Kasumi-1 (cell line): ENCODE measurements around the gene SQOR.

ENCODE experiments used
- DNase-seq, 2 experiments: peaks; one replicate each; lab custom pipeline; 2025; lab: John Stamatoyannopoulos, UW

SQOR gene

DNA sequence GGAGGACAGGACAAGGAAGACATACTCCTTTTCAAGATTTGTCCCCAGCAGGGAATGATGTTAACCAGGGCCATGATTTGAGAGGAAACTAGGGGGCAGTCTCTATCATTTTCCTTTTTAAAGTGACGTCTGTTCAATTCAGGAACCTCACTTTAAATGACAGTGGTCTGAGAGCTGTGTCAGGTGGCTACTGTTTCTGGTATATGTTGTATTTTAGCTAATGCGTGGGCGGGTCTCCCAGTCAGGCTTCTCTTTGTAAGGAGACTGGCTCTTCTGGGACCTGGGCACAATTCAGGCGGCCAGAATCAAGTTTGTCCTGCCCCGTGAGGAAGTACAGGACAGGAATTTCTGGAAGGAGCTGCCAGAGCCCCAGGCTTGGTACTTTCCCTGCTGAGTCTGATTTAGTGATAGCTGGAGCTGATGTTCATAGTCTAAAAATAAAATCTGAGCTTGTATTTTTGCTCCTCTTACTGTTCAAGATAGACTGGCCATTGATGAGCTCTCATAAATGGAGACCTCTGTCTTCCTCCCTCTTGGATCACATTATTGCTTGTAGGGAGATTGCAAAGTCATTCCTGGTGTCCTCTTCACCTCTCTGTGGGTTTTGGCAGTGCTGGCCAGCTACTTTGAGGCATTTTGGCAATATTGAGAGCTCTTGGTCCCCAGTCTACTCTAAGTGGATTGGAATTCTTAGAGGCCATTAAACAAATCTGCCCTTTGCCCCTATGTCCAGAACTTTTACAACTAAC, 25.6 kb downstream of the SQOR start:
- DNase-seq: no peak

DNA sequence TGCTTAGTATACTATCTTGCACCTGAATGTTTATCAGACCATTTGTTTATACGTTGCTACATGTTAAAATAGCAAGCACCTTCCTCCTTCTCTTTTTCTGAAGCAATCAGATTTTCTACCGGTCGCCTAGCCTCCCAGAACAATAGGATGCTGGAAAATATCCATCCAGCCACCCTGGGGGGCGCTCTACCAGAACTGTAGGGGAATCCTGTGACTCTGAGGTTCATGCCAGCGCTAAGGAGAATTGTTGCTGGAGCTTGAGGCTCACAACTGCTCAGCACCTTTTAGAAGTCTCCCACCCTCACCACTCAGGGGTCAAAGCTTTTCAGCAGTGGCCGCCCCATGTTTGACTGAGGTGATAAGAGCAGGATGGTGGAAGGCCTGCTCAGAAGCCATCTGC, 27.5 kb downstream of the SQOR start:
- DNase-seq: no peak

DNA sequence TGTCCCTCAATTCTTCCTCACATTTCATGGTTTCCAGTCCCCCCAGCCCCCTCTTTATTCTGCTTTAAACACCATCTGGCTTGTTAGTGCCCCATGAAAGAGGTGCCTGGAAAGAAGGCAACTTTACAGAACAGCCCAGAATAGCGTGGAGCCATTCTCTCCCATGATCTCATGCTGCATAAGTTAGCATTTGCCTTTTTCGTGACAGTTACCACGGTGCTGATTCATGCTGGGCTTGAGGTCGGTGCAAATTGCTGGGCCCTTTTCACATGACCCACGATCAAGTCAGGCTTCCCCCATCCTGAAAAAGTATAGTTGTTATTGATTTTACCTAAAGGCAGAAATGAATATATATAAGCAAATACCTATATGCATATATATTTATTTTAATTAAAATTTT, 29.6 kb downstream of the SQOR start:
- DNase-seq: no peak

DNA sequence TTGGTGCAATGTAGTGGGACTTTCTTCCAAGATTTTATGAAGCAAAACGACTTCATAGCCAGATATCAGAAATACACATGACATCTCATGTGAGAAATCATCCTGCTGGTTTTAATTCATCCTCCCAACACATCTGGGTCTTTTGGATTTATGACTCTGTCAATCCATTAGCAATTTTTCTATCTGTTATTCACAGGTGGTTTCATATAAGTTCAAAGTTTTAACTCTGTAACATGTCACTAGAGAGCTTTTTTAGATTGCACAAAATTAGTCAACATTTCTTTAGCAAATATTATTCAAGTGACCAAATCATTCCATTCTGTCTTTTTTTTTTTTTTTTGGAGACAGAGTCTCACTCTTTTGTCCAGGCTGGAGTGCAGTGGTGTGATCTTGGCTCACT, 30.4 kb downstream of the SQOR start:
- DNase-seq: no peak

DNA sequence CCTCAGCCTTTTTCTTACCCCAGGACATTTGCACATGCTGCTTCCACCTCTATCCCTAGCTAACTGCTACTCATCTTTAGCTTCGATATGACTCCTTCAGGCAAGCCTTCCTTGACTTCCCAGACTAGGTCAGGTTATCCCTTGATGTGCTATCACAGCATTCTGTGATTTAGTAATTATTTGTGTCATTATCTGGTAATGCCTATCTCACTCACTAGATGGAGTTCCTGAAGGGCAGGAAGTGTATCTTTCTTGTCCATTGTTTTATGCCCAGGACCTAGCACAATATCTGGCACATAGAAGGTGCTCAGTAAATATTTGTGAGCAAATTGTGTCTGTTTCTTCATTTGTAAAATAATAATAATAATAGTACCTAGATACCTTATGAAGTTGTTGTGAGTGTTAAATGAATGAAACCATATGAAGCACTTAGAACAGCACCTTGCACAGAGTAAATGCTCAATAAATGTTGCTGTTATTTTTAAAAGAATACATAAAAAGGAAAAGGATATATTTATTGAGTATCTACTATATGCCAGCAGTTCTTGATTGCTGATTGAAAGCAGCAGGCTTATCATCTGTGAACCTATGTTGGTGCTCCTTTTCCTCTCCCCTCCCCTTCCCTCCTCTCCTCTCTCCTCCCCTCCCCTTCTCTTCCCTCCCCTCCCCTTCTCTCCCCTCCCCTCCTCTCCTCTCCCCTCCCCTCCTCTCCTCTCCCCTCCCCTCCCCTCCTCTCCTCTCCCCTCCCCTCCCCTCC, 31.5 kb downstream of the SQOR start:
- no peak for DNase-seq

DNA sequence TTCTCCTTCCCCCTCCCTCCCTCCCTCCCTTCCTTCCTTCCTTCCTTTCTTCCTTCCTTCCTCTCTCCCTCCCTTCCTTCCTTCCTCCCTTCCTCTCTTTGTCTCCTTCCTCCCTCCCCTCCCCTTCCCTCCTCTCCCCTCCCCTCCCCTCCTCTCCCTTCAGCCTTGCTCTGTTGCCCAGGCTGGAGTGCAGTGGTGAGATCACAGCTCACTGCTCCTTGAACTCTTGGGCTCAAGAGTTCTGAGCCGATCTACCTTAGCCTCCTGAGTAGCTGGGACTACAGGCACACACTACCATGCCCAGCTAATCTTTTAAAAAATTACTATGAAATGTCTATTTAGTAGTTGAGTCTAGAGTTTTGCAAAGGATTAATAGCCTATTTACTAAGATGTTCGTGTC, 32.2 kb downstream of the SQOR start:
- DNase-seq: no peak

DNA sequence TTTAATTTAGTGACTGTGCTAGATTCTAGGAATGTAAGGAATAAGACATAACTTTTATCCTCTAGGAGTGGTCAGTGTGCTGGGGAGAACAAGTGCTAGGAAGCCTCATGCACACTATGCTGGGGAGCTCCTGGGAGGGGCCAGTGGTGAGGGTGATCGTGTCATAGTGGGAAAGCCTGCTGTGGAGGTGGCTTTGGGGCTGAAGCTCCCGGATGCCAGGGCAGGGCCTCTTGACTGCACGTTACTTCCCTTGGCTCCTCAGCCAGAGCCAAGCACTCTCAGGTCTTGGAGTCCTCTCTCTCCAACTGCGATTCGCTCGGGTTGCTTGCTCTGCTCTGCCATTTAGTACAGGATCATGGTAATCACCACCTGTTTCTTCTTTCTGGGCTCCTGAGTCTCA, 33.6 kb downstream of the SQOR start:
- no peak for DNase-seq

DNA sequence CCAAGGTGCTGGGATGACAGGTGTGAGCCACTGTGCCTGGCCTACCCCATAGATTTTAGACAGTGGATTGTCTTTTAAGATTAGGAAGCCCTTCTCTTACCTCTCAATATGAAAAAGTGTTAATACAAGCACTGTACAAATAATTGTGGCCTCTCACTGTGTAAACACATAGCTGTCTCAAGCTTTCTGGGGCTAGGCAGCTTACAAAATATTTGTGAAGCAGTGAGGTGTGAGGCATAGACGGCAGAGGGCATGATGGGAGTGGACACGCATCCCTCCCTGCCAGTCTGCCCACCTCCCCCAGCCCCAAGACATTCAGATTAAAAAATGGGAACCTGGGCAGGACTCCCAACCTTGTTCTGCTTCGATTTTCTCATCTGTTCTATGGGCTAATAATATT, 34.6 kb downstream of the SQOR start:
- no peak for DNase-seq

DNA sequence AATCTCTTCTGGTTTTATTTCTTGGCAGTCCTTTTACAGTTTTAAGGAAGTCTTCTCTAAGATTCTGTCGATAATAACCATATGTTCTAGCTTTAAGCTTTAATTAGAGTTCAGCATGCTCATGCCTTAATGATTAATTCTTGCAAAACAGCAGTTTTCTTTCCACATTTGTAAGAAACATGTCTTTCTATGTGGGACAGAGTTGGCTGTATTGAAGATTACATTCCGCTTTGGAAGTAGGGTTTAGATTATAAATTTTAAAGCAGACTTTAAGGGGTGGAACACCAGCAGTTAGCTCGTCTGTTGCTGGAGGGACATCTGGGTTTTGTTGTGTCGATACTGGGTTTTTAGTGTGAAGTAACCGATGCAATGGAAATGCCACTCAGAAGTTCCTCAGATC, 35.3 kb downstream of the SQOR start:
- DNase-seq: no peak

DNA sequence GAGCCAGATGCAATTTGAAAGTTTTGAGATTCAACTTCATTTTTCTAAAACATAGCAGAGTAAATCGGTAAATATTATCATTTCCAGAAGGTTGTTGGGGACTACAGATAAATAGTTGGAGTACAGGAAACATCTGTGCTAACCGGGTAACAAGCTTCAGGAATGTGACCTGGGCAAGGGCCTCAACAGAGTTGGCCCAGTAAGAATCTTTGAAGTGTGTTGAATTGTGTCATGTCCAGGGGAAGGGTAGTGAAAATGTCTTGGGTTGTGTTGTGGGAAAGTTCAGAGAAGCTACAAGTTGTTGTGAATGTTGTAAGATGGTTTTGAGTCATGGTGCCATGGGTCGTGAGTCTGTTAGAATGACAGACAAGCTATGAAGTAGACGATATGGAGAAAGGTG, 35.7 kb downstream of the SQOR start:
- no peak for DNase-seq

DNA sequence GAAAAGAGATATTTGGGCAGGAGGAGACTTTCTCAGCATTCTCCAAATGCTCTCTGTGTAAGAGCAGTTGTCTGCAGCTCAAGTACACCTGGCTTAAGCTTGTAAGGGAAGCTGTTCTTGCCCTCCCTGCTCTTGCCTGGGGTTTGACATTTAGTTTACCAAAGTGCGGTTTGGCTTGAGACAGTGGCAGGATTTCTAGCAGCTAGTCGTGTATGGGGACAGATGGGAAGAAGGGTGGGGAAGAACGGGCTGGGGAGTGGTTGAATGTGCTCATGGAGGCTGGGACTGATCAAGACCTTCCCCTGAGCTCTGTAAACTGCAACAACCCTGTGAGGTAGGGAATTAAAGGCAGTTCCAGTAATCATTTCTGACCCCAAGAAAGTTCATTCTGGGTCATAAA, 39.8 kb downstream of the SQOR start:
- no peak for DNase-seq

DNA sequence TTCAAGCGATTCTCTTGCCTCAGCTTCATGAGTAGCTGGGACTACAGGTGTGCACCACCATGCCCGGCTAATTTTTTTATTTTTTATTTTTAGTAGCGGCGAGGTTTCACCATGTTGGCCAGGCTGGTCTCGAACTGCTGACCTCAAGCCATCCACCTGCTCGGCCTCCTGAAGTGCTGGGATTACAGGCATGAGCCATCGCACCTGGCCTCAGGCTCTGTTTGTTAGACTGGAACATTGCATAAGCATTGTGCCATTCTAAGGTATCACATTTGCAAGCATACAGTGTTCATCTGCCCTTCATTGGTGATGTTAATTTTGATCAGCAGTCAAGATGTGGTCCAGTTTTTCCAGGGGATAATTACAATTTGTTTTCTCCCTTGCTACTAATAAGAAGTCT, 43.0 kb downstream of the SQOR start:
- DNase-seq: no peak

DNA sequence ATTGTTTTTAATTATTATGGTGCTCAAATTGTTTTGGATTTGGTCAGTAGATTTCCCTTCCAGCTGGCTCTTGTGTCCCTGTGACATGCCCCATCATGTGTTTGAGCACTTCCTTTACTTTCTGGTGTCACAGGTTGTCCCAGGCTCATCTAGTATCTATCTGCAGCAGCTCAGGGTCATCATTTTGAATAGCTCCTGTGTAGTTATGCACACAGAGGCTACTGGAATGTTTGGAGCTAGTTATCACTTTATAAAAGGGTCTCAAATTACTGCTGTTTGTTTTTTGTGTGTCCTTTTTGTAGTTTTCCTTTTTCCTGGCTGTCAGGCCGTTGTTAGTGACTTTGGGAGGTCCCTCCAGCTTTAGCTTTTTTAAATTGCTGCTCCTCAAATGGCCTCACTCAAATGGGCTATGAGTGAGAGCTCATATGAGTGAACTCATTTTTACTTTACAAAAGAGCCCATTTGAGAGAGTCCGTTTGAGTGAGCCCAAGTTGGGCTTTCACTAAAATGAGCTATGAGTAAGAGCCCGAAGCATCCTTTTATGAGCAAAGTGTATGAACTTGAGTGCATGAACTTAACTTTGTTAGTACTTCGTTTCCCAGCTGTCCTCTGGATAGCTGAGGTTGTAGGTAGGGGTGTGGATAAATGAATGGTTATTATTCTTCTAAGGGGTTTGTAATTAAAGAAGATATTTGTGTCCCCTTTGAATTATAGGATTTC, 43.8 kb downstream of the SQOR start:
- no peak for DNase-seq

DNA sequence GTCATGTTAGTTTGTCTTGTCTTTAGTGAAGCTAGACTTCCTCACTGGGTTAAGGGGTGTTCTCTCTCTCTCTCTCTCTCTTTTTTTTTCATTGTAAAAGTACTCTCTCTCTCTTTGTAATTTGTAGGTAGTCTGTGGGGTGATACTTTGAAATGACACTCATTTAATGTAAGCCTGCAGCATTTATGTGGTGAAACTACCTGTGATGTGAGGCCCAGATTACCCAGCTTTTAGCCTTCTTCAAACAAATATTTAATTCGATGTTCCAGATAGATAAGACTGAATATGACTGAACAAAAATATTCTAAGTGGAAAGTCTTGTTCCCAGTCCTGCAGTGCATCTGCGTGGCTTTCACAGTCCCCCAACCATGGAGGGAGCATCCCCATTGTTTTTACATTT, 49.7 kb downstream of the SQOR start:
- no peak for DNase-seq

DNA sequence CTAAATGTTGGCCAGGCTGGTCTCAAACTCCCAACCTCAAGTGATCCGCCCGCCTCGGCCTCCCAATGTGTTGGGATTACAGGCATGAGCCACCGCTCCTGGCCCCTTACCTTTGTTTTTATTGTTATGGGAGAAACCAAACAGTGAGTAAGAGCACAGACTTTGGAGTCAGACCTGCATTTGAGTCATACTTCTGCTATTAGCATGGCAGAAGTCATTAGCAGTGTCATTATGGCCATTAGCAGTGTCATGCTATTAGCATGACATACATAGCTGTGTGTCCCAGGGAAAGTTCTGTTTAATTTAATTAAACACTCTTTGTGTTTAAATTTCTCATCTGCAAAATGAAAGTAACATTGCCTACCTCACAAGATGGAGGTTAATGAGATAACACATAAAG, 54.8 kb downstream of the SQOR start:
- DNase-seq: no peak

DNA sequence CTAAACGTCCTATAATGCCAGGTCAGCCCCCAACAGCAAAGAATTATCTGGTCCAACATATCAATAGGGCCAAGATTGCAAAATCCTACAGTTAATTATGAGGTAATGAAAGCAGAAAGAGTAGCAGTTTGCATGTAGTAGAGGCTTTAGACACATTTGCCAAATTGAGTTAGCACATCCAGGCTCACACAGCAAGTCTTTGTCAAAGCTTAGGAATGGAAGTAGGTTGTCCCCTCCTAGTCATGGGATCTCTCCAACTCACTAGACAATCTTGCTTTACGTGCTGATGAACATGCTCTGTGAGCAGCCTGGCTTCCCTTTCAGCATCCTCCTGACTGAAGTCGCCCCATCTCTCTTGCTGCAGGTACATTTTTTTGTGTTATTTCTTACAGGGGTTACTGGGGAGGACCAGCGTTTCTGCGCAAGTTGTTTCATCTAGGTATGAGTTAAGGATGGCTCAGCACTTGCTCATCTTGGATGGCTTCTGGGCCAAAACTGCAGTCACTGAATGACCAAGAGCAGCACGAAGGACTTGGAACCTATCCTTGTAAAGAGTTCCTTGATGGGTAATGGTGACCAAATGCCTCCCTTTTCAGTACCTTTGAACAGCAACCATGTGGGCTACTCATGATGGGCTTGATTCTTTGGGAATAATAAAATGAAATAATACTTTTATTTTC, 55.9 kb downstream of the SQOR start:
- no peak for DNase-seq

DNA sequence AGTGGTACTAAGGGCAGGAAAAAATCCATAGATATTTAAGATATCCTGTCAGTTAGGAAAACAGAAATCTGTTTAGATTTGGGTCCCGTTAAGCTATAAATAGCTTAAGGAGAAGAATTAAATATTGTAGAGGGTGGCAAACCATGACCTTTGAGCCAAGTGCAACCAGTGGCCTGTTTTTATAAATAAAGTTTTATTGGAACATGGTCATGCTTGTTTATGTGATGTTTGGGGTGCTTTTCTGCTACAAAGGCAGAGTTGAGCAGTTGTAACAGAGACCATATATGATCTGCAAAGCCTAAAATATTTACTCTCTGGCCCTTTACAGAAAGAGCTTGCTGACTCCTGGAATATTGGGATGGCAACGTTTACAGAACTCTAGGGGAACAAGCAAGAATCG, 66.3 kb downstream of the SQOR start:
- DNase-seq: no peak

DNA sequence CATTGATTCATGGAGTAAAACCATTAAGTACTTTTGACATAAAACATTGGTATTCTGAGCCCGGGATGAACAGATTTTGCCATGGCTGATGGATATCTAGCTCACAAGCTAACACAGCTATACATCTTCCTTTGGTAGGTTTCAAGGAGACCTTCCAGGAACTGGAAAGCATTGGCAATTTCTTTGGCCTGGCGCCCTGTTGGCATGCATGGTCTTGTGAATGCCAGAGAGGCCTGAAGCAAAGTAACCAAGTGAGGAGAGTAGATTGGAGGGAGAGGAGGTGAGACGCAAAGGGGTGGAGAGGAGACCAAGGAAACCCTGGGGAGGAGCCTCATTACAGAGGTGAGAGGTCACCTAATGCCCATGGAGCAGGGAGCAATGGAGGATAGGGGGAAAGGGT, 67.2 kb downstream of the SQOR start:
- DNase-seq: no peak

DNA sequence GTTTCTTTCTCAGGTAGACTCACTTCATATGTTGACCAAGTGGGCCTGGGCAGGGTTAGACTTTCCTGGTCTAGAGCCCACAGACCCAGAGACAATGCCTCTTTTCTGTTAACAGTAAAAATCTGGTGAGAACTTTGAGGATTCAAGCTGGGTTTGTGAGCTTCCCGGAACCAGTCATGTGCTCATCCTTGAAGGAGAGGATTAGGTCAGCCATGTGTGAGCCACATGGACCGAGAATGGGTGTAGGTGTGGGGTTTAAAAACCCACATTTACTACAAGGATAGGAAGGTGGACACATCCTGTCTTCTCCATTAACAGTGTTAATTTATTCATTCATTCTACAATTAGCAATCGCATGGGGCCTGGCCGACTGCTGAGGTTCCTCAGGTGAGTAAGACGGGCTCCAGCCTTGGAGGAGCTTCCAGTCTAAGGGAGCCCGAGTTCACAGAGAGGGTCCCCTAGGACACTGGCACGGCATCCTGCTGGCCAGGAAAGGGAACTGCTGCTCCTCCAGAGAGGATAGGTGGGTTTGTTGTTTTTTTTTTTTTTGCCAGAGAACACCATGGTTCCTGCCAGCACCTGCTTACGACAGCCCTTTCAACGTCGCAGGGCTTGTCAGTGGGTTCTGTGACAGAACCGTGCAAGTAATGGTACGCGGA, 69.0 kb downstream of the SQOR start:
- DNase-seq: no peak

DNA sequence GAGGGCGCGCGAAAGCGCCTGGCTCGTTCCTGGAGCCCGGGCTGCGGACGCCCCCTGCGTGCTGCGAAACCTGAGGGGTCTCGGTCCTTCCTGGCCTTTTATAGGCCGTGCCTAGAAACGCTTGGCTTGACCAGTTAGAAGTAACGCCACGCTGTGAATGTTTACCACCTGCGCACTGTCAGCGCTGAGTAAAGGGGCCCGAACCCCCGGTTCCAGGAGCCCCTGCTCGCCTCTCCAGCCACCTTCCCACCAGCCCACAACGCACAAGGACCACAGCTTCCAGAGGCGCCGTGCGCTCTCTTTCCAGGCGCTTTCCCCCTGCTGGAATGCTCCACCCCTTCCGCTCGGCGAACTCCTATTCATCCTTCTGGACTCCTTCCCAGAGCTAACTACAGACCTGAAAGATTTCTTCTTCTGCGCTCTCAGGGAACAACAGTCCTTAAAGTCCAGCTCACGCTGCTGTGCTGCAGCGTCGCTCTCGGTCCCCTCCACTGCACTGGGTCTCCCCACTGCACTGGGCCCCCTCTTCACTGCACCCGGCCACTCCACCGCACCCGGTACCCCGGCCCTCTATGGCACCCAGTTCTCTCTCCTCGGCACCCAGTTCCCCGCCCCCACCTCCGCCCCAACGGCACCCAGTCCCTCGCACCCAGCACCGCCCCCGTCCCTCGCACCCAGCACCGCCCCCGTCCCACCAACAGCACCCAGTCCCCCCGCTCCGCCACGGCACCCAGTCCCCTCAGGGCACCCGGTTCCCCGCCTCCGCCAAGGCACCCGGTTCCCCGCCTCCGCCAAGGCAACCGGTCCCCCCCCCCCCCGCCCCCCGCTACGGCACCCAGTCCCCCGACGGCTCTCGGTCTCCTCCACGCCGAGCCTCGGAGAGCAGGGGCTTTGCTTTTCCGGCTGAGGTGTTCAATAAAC, 69.8 kb downstream of the SQOR start:
- DNase-seq: no peak
